ENCODE measurements around the gene NACA. TPM values are rescaled to one million over a fixed set of nuclear protein-coding genes. Genes with fewer than 3 reads are reported as not detected.

NACA gene
- total and polyA plus RNA-seq, 2 of the 13 experiments (the other 11 are each of a cell fraction or from before 2014, with no cell fraction given), result 799 to 1,700 TPM

DNA sequence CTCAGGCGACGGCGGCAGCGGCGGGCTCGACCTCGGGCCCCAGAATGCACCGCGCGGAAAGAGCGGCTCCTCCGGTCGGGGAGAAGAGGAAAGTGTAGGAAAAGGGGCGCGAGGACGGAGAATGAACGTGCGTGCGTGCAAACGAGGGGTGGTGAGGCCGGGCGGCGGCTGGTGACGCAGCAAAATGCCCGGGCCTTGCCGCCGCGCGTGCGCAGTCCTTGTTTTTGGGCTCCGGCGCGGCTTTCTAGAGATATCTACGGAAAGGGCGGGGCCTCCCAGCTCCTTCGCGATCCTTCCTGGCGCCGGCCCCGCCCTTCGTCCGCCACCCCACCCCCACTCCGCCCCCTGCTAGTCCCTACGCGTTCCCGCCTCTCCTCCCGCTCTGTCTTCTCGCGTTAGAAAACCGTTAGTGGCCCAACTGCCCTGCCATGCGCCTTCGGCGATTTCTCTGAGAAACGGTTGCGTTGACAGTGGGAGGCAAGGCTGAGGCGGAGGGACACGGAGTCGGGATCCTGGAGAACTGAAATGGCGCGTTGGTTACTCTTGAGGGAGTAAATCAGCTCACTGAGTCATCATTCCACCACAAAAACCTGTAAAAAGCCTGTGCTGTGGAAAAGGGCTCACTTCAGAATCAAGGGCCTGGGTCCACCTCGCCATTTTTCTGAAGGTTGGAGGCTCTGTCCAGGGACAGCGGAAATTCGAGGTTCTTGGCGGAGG, 36.8 kb downstream of the NACA start, which contains the start of gene PTGES3 (continued):
- TF ChIP-seq ZNF18 (CRISPR knock-in tag; IDR thresholded peaks at IDR 0.05; ENCODE audit: insufficient replicate concordance) (peak; percentile 93), SMC3 (IDR thresholded peaks at IDR 0.05; ENCODE audit: low read length) (no peak), ZBTB20 (CRISPR knock-in tag; IDR thresholded peaks at IDR 0.05; ENCODE audit: borderline replicate concordance, low read depth) (peak; percentile 77; the same call in 1 of the 2 replicates), ZGPAT (CRISPR knock-in tag; IDR thresholded peaks at IDR 0.05) (peak; percentile 97), HDAC6 (IDR thresholded peaks at IDR 0.05; ENCODE audit: low read depth, low read length) (no peak), ZNF552 (CRISPR knock-in tag; IDR thresholded peaks at IDR 0.05; ENCODE audit: borderline replicate concordance) (peak; percentile 79), NKX3-1 (CRISPR knock-in tag; IDR thresholded peaks at IDR 0.05) (peak; percentile 96), YEATS4 (CRISPR knock-in tag; IDR thresholded peaks at IDR 0.05; ENCODE audit: borderline replicate concordance) (peak; percentile 96; the same call in 1 of the 2 replicates), ZNF562 (CRISPR knock-in tag; IDR thresholded peaks at IDR 0.05; ENCODE audit: borderline replicate concordance) (peak; percentile 46; the same call in 1 of the 2 replicates)
- TF ChIP-seq, protein P1, sequence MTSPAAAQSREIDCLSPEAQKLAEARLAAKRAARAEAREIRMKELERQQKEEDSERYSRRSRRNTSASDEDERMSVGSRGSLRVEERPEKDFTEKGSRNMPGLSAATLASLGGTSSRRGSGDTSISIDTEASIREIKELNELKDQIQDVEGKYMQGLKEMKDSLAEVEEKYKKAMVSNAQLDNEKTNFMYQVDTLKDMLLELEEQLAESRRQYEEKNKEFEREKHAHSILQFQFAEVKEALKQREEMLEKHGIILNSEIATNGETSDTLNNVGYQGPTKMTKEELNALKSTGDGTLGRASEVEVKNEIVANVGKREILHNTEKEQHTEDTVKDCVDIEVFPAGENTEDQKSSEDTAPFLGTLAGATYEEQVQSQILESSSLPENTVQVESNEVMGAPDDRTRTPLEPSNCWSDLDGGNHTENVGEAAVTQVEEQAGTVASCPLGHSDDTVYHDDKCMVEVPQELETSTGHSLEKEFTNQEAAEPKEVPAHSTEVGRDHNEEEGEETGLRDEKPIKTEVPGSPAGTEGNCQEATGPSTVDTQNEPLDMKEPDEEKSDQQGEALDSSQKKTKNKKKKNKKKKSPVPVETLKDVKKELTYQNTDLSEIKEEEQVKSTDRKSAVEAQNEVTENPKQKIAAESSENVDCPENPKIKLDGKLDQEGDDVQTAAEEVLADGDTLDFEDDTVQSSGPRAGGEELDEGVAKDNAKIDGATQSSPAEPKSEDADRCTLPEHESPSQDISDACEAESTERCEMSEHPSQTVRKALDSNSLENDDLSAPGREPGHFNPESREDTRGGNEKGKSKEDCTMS (CRISPR knock-in tag; conservative IDR thresholded peaks at IDR 0.05), result 0 out of 2 replicates have a peak, but pooled peaks have one; percentile 36
- TF ChIP-seq, protein P2, sequence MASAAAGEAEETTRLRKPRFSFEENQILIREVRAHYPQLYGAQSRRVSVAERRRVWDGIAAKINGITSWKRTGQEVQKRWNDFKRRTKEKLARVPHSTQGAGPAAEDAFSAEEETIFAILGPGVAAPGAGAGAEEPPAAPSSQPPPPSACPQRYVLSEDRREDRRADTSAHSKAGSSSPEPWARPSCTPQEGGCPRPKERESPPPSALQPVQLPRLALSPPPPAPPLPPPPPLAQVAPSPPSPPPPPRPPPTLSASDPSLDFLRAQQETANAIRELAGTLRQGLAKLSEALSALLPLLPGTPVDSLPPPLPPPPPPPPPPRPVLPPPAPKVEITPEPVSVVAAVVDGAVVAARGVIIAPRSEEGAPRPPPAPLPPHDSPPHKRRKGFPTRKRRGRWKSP (CRISPR knock-in tag; IDR thresholded peaks at IDR 0.05), result peak; percentile 93; the same call in 1 of the 2 replicates
- TF ChIP-seq, protein P3, sequence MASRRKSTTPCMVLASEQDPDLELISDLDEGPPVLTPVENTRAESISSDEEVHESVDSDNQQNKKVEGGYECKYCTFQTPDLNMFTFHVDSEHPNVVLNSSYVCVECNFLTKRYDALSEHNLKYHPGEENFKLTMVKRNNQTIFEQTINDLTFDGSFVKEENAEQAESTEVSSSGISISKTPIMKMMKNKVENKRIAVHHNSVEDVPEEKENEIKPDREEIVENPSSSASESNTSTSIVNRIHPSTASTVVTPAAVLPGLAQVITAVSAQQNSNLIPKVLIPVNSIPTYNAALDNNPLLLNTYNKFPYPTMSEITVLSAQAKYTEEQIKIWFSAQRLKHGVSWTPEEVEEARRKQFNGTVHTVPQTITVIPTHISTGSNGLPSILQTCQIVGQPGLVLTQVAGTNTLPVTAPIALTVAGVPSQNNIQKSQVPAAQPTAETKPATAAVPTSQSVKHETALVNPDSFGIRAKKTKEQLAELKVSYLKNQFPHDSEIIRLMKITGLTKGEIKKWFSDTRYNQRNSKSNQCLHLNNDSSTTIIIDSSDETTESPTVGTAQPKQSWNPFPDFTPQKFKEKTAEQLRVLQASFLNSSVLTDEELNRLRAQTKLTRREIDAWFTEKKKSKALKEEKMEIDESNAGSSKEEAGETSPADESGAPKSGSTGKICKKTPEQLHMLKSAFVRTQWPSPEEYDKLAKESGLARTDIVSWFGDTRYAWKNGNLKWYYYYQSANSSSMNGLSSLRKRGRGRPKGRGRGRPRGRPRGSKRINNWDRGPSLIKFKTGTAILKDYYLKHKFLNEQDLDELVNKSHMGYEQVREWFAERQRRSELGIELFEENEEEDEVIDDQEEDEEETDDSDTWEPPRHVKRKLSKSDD (CRISPR knock-in tag; IDR thresholded peaks at IDR 0.05; ENCODE audit: low read depth), result peak; percentile 77; the same call in 1 of the 2 replicates
